Measurements from ENCODE around the gene VARS2. TPM values are rescaled to one million over a fixed set of nuclear protein-coding genes. Genes with fewer than 3 reads are reported as not detected.
"Not testable (repeated sequence)": the region's sequence is repeated elsewhere in the genome, so short reads cannot be mapped to it uniquely, and the experiment has no call there.

The VARS2 gene
- total RNA-seq, 1 donor: 10.0 TPM

DNA sequence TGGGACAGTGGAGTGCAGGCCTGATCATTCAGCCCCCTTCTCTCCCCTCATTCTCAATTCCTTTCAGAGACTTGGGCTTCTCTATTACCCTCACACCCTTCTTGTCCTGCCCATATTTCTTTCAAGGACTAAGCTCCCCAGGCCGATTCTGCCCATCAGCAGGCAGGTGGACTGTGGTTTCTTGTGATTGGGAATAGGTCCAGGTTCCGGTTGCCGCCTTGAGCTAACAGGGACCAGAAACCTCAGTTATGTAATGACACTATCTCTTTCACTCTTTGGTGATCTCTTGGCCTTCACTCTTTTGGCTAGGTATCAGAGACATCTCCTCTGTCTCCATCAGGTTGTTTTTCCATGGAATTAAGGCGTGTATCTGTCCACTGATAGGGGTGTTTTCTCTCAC is 33.2 kb downstream of the VARS2 start:
- no peaks in the 10 kb centered on the region for H3K9me3 ChIP-seq (ENCODE audit: low read depth, low read length)
- H3K4me1 ChIP-seq (ENCODE audit: insufficient read depth, low read length): no peaks in the 10 kb centered on the region
- H3K4me3 ChIP-seq (ENCODE audit: low read length): no peak overlapping the region
- peaks cover 35% of the 10 kb centered on the region for H3K27me3 ChIP-seq (ENCODE audit: insufficient read depth, low read length)

DNA sequence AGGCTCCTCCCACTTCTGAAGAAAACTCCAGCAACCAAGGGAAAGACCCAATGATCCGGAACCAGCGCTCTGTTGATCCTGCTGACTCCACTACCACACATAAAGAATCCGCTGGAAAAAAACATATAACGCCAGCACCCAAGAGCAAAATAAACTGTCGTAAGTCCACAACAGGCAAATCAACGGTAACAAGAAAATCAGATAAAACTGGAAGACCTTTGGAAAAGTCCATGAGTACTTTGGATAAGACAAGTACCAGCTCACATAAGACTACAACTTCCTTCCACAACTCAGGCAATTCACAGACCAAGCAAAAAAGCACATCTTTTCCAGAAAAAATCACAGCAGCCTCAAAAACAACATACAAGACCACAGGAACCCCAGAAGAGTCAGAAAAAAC is 34.8 kb downstream of the VARS2 start:
- Histone ChIP-seq H3K9me3 (ENCODE audit: low read depth, low read length) (no peaks in the 10 kb centered on the region), H3K27me3 (ENCODE audit: insufficient read depth, low read length) (peaks cover 32% of the 10 kb centered on the region), H3K4me3 (ENCODE audit: low read length) (no peak overlapping the region), H3K4me1 (ENCODE audit: insufficient read depth, low read length) (no peaks in the 10 kb centered on the region)

DNA sequence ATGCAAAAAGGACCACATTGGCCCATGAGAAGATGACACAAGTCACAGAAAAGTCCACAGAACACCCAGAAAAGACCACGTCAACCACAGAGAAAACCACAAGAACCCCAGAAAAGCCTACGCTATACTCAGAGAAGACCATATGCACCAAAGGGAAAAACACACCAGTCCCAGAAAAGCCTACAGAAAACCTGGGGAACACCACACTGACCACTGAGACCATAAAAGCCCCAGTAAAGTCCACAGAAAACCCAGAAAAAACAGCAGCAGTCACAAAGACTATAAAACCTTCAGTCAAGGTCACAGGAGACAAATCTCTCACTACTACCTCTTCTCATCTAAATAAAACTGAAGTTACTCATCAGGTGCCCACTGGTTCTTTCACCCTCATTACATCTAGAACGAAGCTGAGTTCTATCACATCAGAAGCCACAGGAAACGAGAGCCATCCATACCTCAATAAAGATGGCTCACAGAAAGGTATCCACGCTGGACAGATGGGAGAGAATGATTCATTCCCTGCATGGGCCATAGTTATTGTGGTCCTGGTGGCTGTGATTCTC is 38.0 kb downstream of the VARS2 start:
- Histone ChIP-seq H3K27me3 (ENCODE audit: insufficient read depth, low read length) (peaks cover 47% of the 10 kb centered on the region), H3K4me1 (ENCODE audit: insufficient read depth, low read length) (peaks cover 15% of the 10 kb centered on the region), H3K9me3 (ENCODE audit: low read depth, low read length) (no peaks in the 10 kb centered on the region), H3K4me3 (ENCODE audit: low read length) (no peak overlapping the region)

DNA sequence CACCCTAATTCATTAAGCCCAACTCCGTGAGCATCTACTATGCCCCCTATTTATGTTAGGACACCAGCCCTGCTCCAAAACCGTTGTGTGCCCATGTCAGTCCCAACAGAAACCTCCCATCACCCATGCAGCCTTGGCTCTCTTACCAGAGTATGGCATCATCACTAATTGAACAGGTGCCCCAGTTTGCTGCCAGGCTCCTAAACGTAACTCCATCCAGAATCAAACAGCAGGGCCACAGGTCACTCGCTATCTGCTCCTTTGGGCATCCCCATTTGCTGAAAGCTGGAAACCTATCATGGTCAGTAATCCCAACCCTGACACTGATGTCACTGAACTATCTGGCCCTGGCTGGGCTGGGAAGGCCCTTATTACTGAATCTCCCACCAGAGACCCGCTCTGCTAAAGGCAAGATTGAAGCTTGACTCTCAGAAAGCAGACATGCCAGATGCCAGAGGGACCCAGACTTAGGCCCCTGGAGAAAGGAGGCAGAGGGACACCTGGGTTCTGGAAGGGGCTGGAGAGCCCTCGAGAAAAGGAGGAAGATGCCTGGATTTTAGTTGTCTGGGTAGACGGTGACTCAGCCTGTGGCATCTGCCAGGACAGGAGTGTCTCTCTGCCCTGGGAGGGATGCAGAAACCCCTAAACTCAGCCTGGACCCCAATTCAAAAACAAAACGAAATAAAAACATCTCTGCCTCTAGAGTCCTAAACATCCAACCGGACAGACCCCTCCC is 40.8 kb downstream of the VARS2 start:
- H3K9me3 ChIP-seq (ENCODE audit: low read depth, low read length): no peaks in the 10 kb centered on the region
- peaks cover 15% of the 10 kb centered on the region for H3K4me1 ChIP-seq (ENCODE audit: insufficient read depth, low read length)
- peaks cover 56% of the 10 kb centered on the region for H3K27me3 ChIP-seq (ENCODE audit: insufficient read depth, low read length)
- H3K4me3 ChIP-seq (ENCODE audit: low read length): peak overlapping the region; percentile 28

GRCh38 chr6:30955367-30956042 is 41.5 kb downstream of the VARS2 start:
- Histone ChIP-seq H3K27me3 (ENCODE audit: insufficient read depth, low read length) (peaks cover 55% of the 10 kb centered on the region), H3K4me3 (ENCODE audit: low read length) (peak overlapping the region; percentile 28), H3K9me3 (ENCODE audit: low read depth, low read length) (no peaks in the 10 kb centered on the region), H3K4me1 (ENCODE audit: insufficient read depth, low read length) (peaks cover 15% of the 10 kb centered on the region)

DNA sequence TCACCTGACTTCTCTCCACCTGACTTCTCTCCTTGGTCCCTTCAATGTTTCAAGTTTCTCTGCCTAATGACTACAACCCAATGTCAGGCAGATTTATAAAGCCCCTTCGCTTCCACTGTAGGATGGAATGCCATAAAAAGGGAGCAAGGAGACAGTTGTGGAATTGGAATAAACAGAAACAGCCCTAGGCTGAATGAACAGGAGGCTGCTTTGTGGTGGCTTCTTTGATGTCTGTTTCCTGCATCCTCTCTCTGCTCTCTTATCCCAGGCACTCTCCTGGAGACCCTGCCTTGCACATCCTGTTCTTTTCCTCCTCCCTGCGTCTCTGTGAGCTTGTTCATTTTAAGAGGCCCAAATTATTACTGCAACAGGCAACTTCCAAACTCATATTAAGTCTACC is 43.7 kb downstream of the VARS2 start:
- no peaks in the 10 kb centered on the region for H3K9me3 ChIP-seq (ENCODE audit: low read depth, low read length)
- H3K27me3 ChIP-seq (ENCODE audit: insufficient read depth, low read length): peaks cover 48% of the 10 kb centered on the region
- H3K4me3 ChIP-seq (ENCODE audit: low read length): no peak overlapping the region
- peaks cover 15% of the 10 kb centered on the region for H3K4me1 ChIP-seq (ENCODE audit: insufficient read depth, low read length)

GRCh38 chr6:30960907-30961673 is 47.1 kb downstream of the VARS2 start:
- Histone ChIP-seq H3K9me3 (ENCODE audit: low read depth, low read length) (no peaks in the 10 kb centered on the region), H3K4me1 (ENCODE audit: insufficient read depth, low read length) (peaks cover 2% of the 10 kb centered on the region), H3K4me3 (ENCODE audit: low read length) (no peak overlapping the region), H3K27me3 (ENCODE audit: insufficient read depth, low read length) (peaks cover 25% of the 10 kb centered on the region)

DNA sequence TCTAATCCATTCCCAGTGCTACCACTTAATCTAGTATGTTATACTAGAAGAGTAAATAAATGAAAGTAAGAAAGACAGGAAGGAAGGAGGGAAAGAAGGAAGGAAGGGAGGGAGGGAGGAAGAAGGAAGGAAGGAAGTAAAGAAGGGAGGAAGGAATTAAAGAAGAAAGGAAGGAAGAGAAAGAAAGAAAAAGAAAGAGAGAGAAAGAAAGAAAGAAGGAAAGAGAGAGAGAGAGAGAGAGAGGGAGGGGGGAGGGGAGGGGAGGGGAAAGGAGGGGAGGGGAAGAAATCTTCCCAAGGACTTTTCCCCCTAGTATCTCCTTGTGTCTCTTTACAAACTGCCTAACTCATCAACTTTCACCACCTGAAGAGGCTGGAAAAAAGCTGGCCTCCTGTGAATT is 48.7 kb downstream of the VARS2 start:
- no peak overlapping the region for H3K4me3 ChIP-seq (ENCODE audit: low read length)
- no peaks in the 10 kb centered on the region for H3K9me3 ChIP-seq (ENCODE audit: low read depth, low read length)
- peaks cover 11% of the 10 kb centered on the region for H3K27me3 ChIP-seq (ENCODE audit: insufficient read depth, low read length)
- H3K4me1 ChIP-seq (ENCODE audit: insufficient read depth, low read length): no peaks in the 10 kb centered on the region

DNA sequence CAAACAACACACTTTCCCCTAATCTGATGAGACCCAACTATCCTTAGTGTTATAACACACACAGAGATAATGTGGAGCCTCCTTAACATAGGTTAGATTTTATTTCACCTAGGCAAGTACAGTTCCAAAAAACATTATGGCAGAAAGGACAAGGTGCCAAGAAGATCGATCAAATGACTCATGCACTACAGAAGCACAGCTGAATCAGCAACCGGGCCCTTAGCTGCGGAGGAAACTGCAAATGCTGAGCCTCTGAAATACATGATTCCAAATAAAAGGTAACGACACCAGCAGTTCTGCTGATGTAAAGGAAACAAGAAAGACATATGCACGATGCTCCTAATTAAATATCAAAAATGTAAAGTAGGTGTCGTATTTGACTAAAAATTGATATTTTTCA is 49.6 kb downstream of the VARS2 start:
- Histone ChIP-seq H3K4me1 (ENCODE audit: insufficient read depth, low read length) (no peaks in the 10 kb centered on the region), H3K4me3 (ENCODE audit: low read length) (no peak overlapping the region), H3K27me3 (ENCODE audit: insufficient read depth, low read length) (peaks cover 6% of the 10 kb centered on the region), H3K9me3 (ENCODE audit: low read depth, low read length) (no peaks in the 10 kb centered on the region)

DNA sequence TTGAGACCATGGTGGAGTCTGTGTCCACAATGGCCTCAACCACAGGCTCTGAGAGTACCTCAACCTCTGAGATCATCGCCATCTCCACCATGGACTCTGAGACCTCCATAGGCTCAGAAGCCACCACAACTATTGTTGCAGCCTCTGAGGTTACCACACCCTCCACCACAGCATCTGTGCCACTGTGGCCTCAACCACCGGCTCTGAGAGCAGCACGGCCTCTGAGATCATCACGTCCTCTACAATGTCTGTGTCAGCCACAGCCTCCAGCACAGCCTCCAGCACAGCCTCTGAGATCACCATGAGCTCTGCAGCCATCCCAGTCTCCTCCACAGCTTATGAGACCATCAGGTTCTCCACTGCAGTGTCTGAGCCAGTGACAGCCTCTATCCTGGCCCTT is 50.0 kb downstream of the VARS2 start:
- Histone ChIP-seq H3K27me3 (ENCODE audit: insufficient read depth, low read length) (peaks cover 4% of the 10 kb centered on the region), H3K4me1 (ENCODE audit: insufficient read depth, low read length) (no peaks in the 10 kb centered on the region), H3K4me3 (ENCODE audit: low read length) (no peak overlapping the region), H3K9me3 (ENCODE audit: low read depth, low read length) (no peaks in the 10 kb centered on the region)

- Histone ChIP-seq H3K4me1 (ENCODE audit: insufficient read depth, low read length) (no peaks in the 10 kb centered on the region), H3K9me3 (ENCODE audit: low read depth, low read length) (no peaks in the 10 kb centered on the region), H3K4me3 (ENCODE audit: low read length) (no peak overlapping the region), H3K27me3 (ENCODE audit: insufficient read depth, low read length) (no peaks in the 10 kb centered on the region)
Measured at GRCh38 chr6:30965140-30965601, 51.1 kb downstream of the VARS2 start.

DNA sequence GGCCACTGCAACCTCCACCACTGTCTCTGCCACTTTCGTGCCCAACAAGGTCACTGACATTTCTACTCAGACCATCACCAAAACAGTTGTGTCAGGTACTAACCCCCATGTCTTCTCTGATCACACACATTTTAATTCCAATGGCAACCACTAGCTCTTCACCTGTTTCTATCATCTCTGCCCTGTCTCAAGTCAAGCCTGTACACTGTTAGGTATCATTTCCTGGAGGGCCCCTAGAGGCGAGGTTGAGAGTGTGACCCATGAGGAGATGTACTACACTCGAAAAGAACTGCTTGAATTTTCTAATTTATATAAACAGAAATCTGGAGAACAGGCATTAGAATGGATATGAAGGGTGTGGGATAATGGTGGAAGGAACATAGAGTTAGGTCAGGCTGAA is 52.1 kb downstream of the VARS2 start:
- Histone ChIP-seq H3K27me3 (ENCODE audit: insufficient read depth, low read length) (no peaks in the 10 kb centered on the region), H3K9me3 (ENCODE audit: low read depth, low read length) (no peaks in the 10 kb centered on the region), H3K4me1 (ENCODE audit: insufficient read depth, low read length) (no peaks in the 10 kb centered on the region), H3K4me3 (ENCODE audit: low read length) (no peak overlapping the region)

DNA sequence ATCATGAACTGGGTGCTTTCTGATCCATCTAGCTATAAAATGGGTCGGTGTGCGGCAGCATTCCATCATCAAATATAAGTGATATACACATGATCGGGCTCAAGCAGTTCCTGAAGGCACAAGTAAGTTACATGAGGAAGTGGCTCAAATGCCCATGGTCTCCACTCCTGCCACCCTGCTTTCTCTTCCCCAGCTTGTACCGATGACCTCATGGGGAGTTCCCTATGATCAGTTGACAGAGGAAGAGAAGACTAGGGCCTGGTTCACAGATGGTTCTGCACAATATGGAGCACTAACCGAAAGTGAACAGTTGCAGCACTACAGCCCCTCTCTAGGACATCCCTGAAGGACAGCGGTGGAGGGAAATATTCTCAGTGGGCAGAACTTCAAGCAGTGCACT is 55.1 kb downstream of the VARS2 start:
- not testable (repeated sequence) for H3K9me3 ChIP-seq (ENCODE audit: low read depth, low read length)

DNA sequence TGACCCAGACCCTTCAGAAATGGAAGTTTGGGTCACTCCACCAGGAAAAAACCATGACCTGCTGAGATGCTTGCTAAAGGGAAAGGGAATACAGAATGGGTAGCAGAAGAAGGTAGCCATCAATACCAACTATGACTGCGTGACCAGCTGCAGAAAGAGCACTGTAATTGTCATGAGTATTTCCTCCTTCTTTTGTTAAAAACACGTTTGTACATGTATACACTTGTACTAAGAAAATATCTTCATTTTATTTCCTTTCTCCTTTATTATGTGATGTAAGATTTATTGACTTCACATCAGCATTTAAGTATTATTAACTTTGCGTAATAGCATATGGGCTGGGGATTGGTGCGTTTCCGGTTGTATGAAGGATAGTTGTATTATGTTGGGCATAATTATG is 56.9 kb downstream of the VARS2 start:
- H3K4me1 ChIP-seq (ENCODE audit: insufficient read depth, low read length): no peaks in the 10 kb centered on the region
- no peaks in the 10 kb centered on the region for H3K27me3 ChIP-seq (ENCODE audit: insufficient read depth, low read length)
- no peak overlapping the region for H3K4me3 ChIP-seq (ENCODE audit: low read length)
- H3K9me3 ChIP-seq (ENCODE audit: low read depth, low read length): no peaks in the 10 kb centered on the region

More for the DNA sequence above, 55.1 kb downstream of the VARS2 start:
- H3K4me1 ChIP-seq (ENCODE audit: insufficient read depth, low read length); H3K27me3 ChIP-seq (ENCODE audit: insufficient read depth, low read length); H3K4me3 ChIP-seq (ENCODE audit: low read length): not testable (repeated sequence)

DNA sequence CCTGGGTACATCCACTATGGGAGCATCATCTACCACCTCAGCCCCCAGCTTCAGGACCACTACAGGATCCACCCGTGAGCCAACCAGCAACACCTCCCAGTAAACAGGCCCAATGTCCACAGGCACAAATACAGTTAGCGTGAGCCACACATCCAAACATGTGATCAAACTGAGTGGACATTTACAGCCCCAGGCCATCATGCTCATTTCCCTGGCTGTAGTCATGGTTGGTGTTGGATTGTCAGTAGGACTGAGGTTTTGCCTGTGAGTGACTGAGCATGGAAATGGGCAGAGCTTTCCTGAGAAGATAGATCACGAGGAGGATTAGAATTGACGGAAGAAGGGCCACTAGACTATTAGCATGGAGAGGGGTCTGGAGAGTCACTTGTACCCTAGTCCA is 58.8 kb downstream of the VARS2 start:
- no peaks in the 10 kb centered on the region for H3K4me1 ChIP-seq (ENCODE audit: insufficient read depth, low read length)
- no peaks in the 10 kb centered on the region for H3K9me3 ChIP-seq (ENCODE audit: low read depth, low read length)
- H3K4me3 ChIP-seq (ENCODE audit: low read length): no peak overlapping the region
- peaks cover 4% of the 10 kb centered on the region for H3K27me3 ChIP-seq (ENCODE audit: insufficient read depth, low read length)
